Trophoblast cell (in vitro differentiated cells and primary cell): Measurements from ENCODE around the gene AGAP1.

Source experiments
- DNase-seq, 2 donors: peaks; one replicate each; pipeline ENCODE4 v3.0.0-alpha.2; 2016
- H2AFZ ChIP-seq: 2 replicates; pipeline ENCODE4 v1.6.1; 2013; ENCODE audit warnings: low read length, moderate library complexity, mild to moderate bottlenecking; ENCODE audit not compliant: insufficient read depth, poor library complexity
- H2AK5ac ChIP-seq: 2 replicates; pipeline ENCODE4 v1.6.1; 2013; ENCODE audit warnings: mild to moderate bottlenecking, low read length
- H2BK120ac ChIP-seq: 2 replicates; pipeline ENCODE4 v1.6.1; 2013; ENCODE audit warnings: low read length, mild to moderate bottlenecking, moderate library complexity; ENCODE audit not compliant: insufficient read depth, poor library complexity
- H2BK12ac ChIP-seq: 2 replicates; pipeline ENCODE4 v1.6.1; 2013; ENCODE audit warnings: mild to moderate bottlenecking, low read length, moderate library complexity
- H2BK5ac ChIP-seq: 2 replicates; pipeline ENCODE4 v1.6.1; 2013; ENCODE audit warnings: low read length, low read depth, moderate library complexity, mild to moderate bottlenecking; ENCODE audit not compliant: poor library complexity
- H3K14ac ChIP-seq: 2 replicates; pipeline ENCODE4 v1.6.1; 2013; ENCODE audit warnings: mild to moderate bottlenecking, low read length
- H3K18ac ChIP-seq: 2 replicates; pipeline ENCODE4 v1.6.1; 2013; ENCODE audit warnings: mild to moderate bottlenecking, low read length
- H3K23ac ChIP-seq: 2 replicates; pipeline ENCODE4 v1.6.1; 2013; ENCODE audit warnings: low read length
- H3K27ac ChIP-seq: 2 replicates; pipeline ENCODE4 v1.5.1; 2013; ENCODE audit warnings: low read depth, mild to moderate bottlenecking, inconsistent platforms, low read length, moderate library complexity
- H3K27me3 ChIP-seq: 2 replicates; pipeline ENCODE4 v1.6.1; 2013; ENCODE audit warnings: inconsistent platforms, mild to moderate bottlenecking, low read length, moderate library complexity; ENCODE audit not compliant: insufficient read depth
- H3K36me3 ChIP-seq, 2 experiments: 1 replicate in 1 of 2; 2 replicates in 1 of 2; pipeline ENCODE4 v1.6.1; 2013; ENCODE audit warnings: low read length in 2 of 2, mild to moderate bottlenecking in 2 of 2, moderate library complexity in 1 of 2; ENCODE audit not compliant: insufficient read depth in 2 of 2, control insufficient read depth in 1 of 2
- H3K4ac ChIP-seq: 2 replicates; pipeline ENCODE4 v1.6.1; 2013; ENCODE audit warnings: low read depth, mild to moderate bottlenecking, low read length, moderate library complexity
- H3K4me1 ChIP-seq, 2 experiments: 1 replicate in 1 of 2; 2 replicates in 1 of 2; pipeline ENCODE4 v1.6.1; 2013; ENCODE audit warnings: low read length in 2 of 2, mild to moderate bottlenecking in 2 of 2, moderate library complexity in 1 of 2; ENCODE audit not compliant: insufficient read depth in 2 of 2, control insufficient read depth in 1 of 2
- H3K4me2 ChIP-seq: 2 replicates; pipeline ENCODE4 v1.6.1; 2013; ENCODE audit warnings: inconsistent platforms, mild to moderate bottlenecking, low read length, moderate library complexity
- H3K4me3 ChIP-seq: 2 replicates; pipeline ENCODE4 v1.5.1; 2013; ENCODE audit warnings: mild to moderate bottlenecking, low read depth, low read length, inconsistent platforms
- H3K79me1 ChIP-seq: one replicate; pipeline ENCODE4 v1.6.1; 2013; ENCODE audit warnings: low read length
- H3K79me2 ChIP-seq: 2 replicates; pipeline ENCODE4 v1.6.1; 2013; ENCODE audit warnings: low read length, mild to moderate bottlenecking; ENCODE audit not compliant: control insufficient read depth, insufficient read depth, poor library complexity
- H3K9ac ChIP-seq: 2 replicates; pipeline ENCODE4 v1.6.1; 2013; ENCODE audit warnings: mild to moderate bottlenecking, low read length
- H3K9me3 ChIP-seq: 2 replicates; pipeline ENCODE4 v1.6.1; 2013; ENCODE audit warnings: low read depth, mild to moderate bottlenecking, control low read depth, inconsistent platforms, low read length; ENCODE audit not compliant: insufficient read depth
- H4K12ac ChIP-seq: 2 replicates; pipeline ENCODE4 v1.6.1; 2013; ENCODE audit warnings: low read depth, mild to moderate bottlenecking, low read length, moderate library complexity
- H4K8ac ChIP-seq: 2 replicates; pipeline ENCODE4 v1.6.1; 2013; ENCODE audit warnings: low read depth, mild to moderate bottlenecking, low read length, moderate library complexity
- H4K91ac ChIP-seq: one replicate; pipeline ENCODE4 v1.6.1; 2013; ENCODE audit warnings: low read depth, mild to moderate bottlenecking, low read length, moderate library complexity
- WGBS: extraction: QIAGEN DNeasy Blood & Tissue Kit; methylation state at CpG from one replicate; pipeline ENCODE4 v1.1.7; 2013; ENCODE audit warnings: missing lambda C conversion rate; ENCODE audit not compliant: insufficient read length, insufficient coverage; ENCODE audit errors: extremely low coverage; 5-methylcytosine and 5-hydroxymethylcytosine counted together

Gene AGAP1

DNA sequence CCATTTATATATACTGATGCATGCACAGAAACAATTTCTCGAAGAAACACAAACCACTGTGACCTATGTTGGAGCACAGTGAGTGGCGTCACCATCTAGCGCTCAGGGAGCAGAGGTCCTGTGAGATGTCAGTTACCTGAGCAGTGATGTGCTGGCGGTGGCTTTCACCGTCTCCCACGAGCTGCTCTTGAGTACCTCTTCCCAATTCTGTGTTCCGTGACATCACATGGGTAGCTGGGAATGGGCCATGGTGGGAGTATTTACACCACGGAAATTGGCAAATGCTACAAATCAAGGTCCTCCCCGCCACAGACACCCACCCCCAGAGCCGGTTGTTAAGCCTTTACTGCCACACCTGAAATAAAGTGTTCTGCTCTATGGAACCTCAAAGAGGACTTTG is 650.0 kb downstream of the AGAP1 start:
- WGBS, result no CpG with 5 or more reads among the region's 10 CpGs
- no peak for DNase-seq

GRCh38 chr2:236146436-236146835 is 652.6 kb downstream of the AGAP1 start:
- H3K18ac ChIP-seq, result no peak overlapping the region
- no peak overlapping the region for H4K91ac ChIP-seq
- no peak overlapping the region for H3K9ac ChIP-seq
- no peak overlapping the region for H2AK5ac ChIP-seq
- H2BK5ac ChIP-seq, result no peak overlapping the region
- H3K79me2 ChIP-seq, result no peaks in the 10 kb centered on the region
- H2BK12ac ChIP-seq, result no peak overlapping the region
- H3K23ac ChIP-seq, result no peak overlapping the region
- H2BK120ac ChIP-seq, result no peak overlapping the region
- no peak overlapping the region for H4K8ac ChIP-seq
- H3K14ac ChIP-seq, result no peak overlapping the region
- no peak overlapping the region for H3K4me2 ChIP-seq
- H4K12ac ChIP-seq, result no peak overlapping the region
- H3K4ac ChIP-seq, result no peak overlapping the region
- H2AFZ ChIP-seq, result no peak overlapping the region
- H3K36me3 ChIP-seq, result no peaks in the 10 kb centered on the region
- H3K79me1 ChIP-seq, result no peaks in the 10 kb centered on the region
- H3K27ac ChIP-seq, result no peak overlapping the region
- no peak for DNase-seq
- no peak overlapping the region for H3K4me3 ChIP-seq
- no peaks in the 10 kb centered on the region for H3K27me3 ChIP-seq
- H3K4me1 ChIP-seq, result no peaks in the 10 kb centered on the region
- no CpG with 5 or more reads among the region's 7 CpGs for WGBS
- H3K9me3 ChIP-seq, result peaks cover 3% of the 10 kb centered on the region

More for the DNA sequence above, 650.0 kb downstream of the AGAP1 start:
- H3K18ac ChIP-seq, result no peak overlapping the region
- peaks cover 3% of the 10 kb centered on the region for H3K9me3 ChIP-seq
- H3K23ac ChIP-seq, result no peak overlapping the region
- no peak overlapping the region for H3K14ac ChIP-seq
- H4K8ac ChIP-seq, result no peak overlapping the region
- no peaks in the 10 kb centered on the region for H3K4me1 ChIP-seq
- H4K91ac ChIP-seq, result no peak overlapping the region
- H2BK120ac ChIP-seq, result no peak overlapping the region
- H4K12ac ChIP-seq, result no peak overlapping the region
- no peak overlapping the region for H3K9ac ChIP-seq
- H3K4me2 ChIP-seq, result no peak overlapping the region
- H3K27me3 ChIP-seq, result no peaks in the 10 kb centered on the region
- H3K4ac ChIP-seq, result no peak overlapping the region
- H3K79me2 ChIP-seq, result no peaks in the 10 kb centered on the region
- no peak overlapping the region for H3K4me3 ChIP-seq
- H3K79me1 ChIP-seq, result no peaks in the 10 kb centered on the region
- no peak overlapping the region for H2BK12ac ChIP-seq
- no peak overlapping the region for H2AFZ ChIP-seq
- H3K36me3 ChIP-seq, result no peaks in the 10 kb centered on the region
- H3K27ac ChIP-seq, result no peak overlapping the region
- no peak overlapping the region for H2BK5ac ChIP-seq
- no peak overlapping the region for H2AK5ac ChIP-seq

- no CpG with 5 or more reads among the region's 3 CpGs for WGBS
- no peak overlapping the region for H3K4me2 ChIP-seq
Observed at GRCh38 chr2:236155406-236155805, 661.6 kb downstream of the AGAP1 start.

GRCh38 chr2:236156095-236156859 is 662.4 kb downstream of the AGAP1 start:
- H3K4me3 ChIP-seq, result no peak overlapping the region
- H3K9ac ChIP-seq, result no peak overlapping the region
- H3K79me2 ChIP-seq, result no peaks in the 10 kb centered on the region
- no peak overlapping the region for H4K8ac ChIP-seq
- no peak overlapping the region for H3K4ac ChIP-seq
- peak in 1 of 2 donors; percentile 21 for DNase-seq
- H4K91ac ChIP-seq, result no peak overlapping the region
- H3K36me3 ChIP-seq, result no peaks in the 10 kb centered on the region
- no peak overlapping the region for H2BK5ac ChIP-seq
- H3K27me3 ChIP-seq, result peaks cover 38% of the 10 kb centered on the region
- H3K18ac ChIP-seq, result no peak overlapping the region
- no peak overlapping the region for H3K23ac ChIP-seq
- no peak overlapping the region for H3K27ac ChIP-seq
- no peak overlapping the region for H3K4me2 ChIP-seq
- no peaks in the 10 kb centered on the region for H3K79me1 ChIP-seq
- no peak overlapping the region for H2BK12ac ChIP-seq
- no peak overlapping the region for H4K12ac ChIP-seq
- no peak overlapping the region for H2AK5ac ChIP-seq
- no CpG with 5 or more reads among the region's 16 CpGs for WGBS
- no peak overlapping the region for H3K14ac ChIP-seq
- H3K9me3 ChIP-seq, result peaks cover 3% of the 10 kb centered on the region
- no peaks in the 10 kb centered on the region for H3K4me1 ChIP-seq
- H2BK120ac ChIP-seq, result no peak overlapping the region
- no peak overlapping the region for H2AFZ ChIP-seq

More at GRCh38 chr2:236155406-236155805, 661.6 kb downstream of the AGAP1 start:
- Histone ChIP-seq H3K9me3 (peaks cover 3% of the 10 kb centered on the region), H2BK120ac (no peak overlapping the region), H2AFZ (no peak overlapping the region), H3K79me2 (no peaks in the 10 kb centered on the region), H2BK12ac (no peak overlapping the region), H4K12ac (no peak overlapping the region), H2BK5ac (no peak overlapping the region), H3K23ac (no peak overlapping the region), H3K9ac (no peak overlapping the region), H4K91ac (no peak overlapping the region), H3K79me1 (no peaks in the 10 kb centered on the region), H3K27ac (no peak overlapping the region), H3K36me3 (no peaks in the 10 kb centered on the region), H3K4ac (no peak overlapping the region), H3K18ac (no peak overlapping the region), H2AK5ac (no peak overlapping the region), H3K4me1 (no peaks in the 10 kb centered on the region), H3K27me3 (peaks cover 30% of the 10 kb centered on the region), H4K8ac (no peak overlapping the region), H3K4me3 (no peak overlapping the region), H3K14ac (no peak overlapping the region)
- DNase-seq, result no peak
